SHP77 (cell line): ENCODE data around the gene SNAP91.
A peak's percentile ranks its signal among the peaks of the same experiment; 100 is the strongest.

Experiments used
- DNase-seq, 2 experiments: peaks; one replicate each; lab custom pipeline; 2025; lab: John Stamatoyannopoulos, UW

Gene SNAP91

DNA sequence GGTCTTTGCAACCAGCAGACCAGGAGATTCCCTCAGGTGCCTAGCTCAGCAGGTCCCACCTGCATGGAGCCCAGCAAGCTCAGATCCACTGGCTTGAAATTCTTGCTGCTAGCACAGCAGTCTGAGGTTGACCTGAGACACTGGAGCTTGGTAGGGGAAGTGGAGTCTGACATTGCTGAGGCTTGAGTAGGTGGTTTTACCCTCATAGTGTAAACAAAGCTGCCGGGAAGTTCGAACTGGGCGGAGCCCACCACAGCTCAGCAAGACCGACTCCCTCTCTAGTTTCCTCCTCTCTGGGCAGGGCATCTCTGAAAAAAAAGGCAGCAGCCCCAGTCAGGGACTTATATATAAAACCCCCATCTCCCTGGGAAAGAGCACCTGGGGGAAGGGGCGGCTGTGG, 162.3 kb downstream of the SNAP91 start:
- DNase-seq: no peak

DNA sequence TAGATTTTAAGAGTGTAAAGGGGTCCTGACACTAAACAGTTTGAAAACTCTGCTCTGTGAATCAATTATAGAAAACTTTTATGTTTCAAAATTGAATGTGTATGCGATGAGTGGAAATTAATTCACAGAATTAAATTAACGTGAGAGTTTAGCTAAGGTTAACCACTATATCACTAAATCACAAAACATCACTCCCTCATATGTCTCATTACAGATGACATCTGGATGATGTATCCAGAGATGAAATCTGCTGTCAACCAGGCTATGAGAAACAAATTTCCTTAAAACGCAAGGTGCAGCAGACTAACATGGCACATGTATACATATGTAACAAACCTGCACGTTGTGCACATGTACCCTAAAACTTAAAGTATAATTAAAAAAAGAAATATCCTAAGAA, 169.2 kb downstream of the SNAP91 start:
- no peak for DNase-seq

DNA sequence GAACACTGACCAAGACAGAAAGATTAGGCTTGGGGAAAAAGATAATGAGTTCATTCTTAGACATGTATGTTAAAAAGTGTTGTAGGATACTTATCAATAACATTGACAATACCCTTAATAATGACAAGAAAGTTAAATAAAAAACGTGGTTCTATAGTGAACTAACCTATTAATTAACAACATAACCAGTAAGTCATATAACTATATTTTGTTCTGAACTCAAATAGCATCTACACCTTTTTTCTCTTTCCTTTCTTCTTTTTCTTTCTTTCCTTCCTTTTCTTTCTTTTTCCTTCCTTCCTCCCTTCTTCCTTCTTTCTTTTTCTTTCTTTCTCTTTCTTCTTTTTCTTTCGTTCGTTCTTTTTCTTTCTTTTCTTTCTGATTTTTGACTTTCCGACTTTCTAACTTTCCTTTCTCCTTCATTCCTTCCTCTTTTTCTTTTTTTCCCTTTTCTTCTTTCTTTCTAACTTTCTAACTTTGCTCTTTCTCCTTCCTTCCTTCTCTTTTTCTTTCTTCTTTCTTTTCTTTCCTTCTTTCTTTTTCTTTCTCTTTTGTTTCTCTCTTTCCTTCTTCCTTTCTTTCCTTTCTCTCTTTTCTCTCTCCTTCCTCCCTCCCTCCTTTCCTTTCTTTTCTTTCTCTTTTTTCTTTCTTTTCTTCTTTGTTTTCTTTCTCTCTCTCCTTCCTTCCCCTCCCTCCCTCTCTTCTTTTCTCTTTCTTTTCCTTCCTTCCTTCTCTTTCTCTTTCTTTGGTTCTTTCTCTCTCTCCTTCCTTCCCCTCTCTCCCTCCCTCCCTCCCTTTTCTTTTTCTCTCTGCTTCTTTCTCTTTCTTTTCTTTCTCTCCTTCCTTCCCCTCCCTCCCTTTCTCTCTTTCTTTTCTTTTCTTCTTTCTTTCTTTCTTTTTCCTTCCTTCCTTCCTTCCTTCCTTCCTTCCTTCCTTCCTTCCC, 172.0 kb downstream of the SNAP91 start:
- no peak for DNase-seq

DNA sequence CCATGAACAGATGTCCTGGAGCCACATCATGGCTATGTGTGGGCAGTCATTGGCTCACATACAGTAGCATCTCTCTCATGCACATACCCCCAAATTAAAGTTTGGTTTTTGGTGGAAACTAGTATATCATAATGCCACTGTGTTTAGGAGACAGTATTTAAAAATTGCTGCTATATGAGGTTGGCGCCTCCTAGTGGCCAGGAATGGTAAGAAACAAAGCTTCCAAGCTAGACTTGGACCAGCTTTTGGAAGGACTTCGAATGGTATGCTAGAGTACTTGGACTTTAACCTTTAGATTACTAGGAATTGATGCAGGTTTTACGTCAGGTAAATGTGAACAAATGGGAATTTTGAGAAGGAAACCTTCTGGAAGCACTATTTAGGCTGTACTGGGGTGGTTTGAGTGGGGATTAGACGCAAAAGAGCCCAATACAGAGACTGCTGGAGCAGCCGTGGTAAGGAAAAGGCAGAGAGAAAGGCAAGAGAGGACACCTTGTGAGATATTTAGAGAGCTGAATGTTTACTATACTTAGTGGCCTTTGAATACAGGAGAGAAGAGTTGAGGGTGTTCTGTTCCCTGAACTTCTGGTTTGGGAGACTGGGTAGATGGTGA, 172.8 kb downstream of the SNAP91 start:
- DNase-seq: peak; percentile 45

- no peak for DNase-seq
Observed at GRCh38 chr6:83518816-83519480, 190.0 kb downstream of the SNAP91 start.

DNA sequence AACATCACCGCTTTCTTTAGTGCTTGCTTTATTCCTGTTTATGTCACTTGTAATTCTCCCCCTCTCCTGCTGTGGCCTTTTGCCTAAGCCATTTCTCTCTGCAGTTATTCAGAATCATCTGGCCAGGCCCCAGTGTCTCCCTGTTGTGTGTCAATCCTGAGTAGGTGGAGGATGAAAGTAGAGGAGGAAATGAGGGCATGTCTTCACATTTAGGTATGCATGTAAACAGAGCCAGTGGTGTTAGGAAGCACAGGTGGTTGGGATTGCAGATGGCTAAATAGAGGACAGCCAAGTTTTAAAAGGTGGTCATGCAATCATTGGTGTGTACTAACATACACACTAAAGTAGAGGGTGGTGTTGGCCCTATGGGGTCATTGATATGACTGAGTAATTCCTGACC, 191.4 kb downstream of the SNAP91 start:
- peak in 1 of 2 experiments; percentile 15 for DNase-seq

DNA sequence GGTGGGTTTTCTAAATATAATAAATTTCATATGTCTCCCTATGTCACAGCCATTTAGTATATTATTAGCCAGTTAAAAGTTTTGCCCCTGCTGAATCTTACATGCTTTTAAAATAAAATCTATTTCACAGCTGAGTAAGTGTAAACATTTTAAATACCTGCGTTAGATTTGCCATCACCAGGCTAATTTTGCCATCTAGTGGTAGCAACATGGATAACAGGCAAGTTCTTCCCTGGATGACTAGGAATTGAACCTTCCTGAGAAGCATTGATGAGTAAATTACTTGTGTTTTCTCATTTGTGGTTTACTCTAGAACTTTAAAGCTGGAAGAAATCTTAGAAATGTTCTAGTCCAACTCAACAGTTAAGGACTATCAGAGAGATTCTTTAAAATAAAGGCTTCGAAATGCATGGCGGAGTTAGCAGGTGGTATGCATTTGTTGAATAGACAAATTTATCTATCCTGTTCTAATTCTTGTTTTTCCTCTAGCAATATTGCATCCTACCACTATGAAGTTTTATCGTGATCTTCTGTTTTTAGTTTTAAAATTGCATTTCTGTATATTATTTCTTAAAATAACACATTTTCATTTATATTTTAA, 193.9 kb downstream of the SNAP91 start:
- DNase-seq: peak; percentile 24 to 29

- DNase-seq: no peak
Observed at GRCh38 chr6:83514466-83514865, 194.4 kb downstream of the SNAP91 start.

- DNase-seq: peak; percentile 71 to 75
Observed at GRCh38 chr6:83511901-83512681, 196.8 kb downstream of the SNAP91 start, which contains the start of gene PRSS35. TSS of gene PRSS35 (plus strand) at chr6:83512534. CDS start at chr6:83523442, 10,908 bp downstream.

DNA sequence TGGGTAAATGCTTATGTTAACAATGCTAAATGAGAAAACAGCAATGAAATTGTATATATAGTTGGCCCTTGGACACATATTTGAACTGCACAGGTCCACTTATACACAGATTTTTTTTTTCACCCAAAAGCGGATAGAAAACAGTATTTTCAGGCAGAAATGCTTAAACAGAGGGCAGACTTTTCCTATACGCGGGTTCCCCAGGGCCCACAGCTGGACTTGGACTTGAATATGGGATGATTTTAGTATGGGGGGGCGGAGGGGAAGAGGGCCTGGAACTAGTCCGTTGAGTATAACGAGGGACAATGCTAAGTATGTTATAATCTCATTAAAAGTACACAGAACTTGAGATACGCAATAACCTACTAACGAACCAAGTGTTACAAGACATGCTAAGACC, 197.6 kb downstream of the SNAP91 start:
- no peak for DNase-seq

DNA sequence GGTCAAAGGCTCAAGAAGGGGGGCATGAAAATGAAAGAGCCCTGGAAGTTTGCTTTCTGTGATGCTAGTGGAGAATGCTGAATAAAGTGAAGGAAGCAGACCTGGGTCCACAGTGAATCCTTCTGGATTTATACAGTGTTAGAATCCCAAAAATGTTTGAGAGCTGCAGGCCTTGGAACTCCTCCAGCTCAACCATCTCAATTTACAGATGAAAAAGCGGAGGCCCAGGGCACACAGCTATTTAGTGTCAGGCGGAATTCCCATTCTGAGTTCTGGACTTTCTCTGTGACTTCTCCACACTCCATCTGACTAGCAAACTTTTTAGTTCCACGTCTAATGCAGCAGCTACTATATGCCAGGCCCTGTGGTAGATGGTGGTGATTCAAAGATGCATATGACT, 198.1 kb downstream of the SNAP91 start:
- no peak for DNase-seq

DNA sequence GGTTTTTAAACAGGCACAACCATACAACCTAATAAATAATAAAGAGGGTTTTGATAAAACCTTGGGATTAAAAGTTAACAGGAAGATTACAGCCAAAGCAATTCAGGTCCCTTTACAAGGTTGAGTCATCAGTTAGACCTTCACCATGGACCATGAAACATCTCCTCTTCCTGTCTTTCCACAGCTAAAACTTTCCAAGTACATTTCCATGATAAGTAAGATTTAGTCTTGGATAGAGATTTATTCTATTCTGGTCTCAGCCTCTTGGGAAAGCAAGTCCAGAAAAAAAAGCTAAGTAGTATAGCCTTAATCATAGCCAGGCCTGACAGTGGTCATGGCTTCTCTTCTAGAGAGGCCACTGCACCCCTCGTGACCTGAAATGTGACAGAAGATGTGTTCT, 199.5 kb downstream of the SNAP91 start:
- no peak for DNase-seq

GRCh38 chr6:83505356-83505755, 203.5 kb downstream of the SNAP91 start:
- DNase-seq: no peak
